RPMI7951 (cell line): ENCODE data around the gene PTK6. TPM values are rescaled to one million over a fixed set of nuclear protein-coding genes. Genes with fewer than 3 reads are reported as not detected.
"Not testable (repeated sequence)": the region's sequence is repeated elsewhere in the genome, so short reads cannot be mapped to it uniquely, and the experiment has no call there.

Source experiments
- DNase-seq: peaks from one replicate; pipeline ENCODE4 v3.0.0-alpha.2; 2012; ENCODE audit warnings: low read depth
- total RNA-seq: library from RNA; depleted of rRNA; stranded (reverse); fragments of >200 nt; shearing (Covaris generic); gene quantifications from 2 replicates; pipeline ENCODE4 v1.2.3, GENCODE V29; 2014

Gene PTK6
- total RNA-seq, 1 experiment from 2014 or later: 0.48 TPM

GRCh38 chr20:63568986-63569949, 32.1 kb upstream of the PTK6 start:
- DNase-seq: no peak

- DNase-seq: no peak
Observed at GRCh38 chr20:63568170-63568981, 31.2 kb upstream of the PTK6 start.

- DNase-seq: peak; percentile 54
Observed at GRCh38 chr20:63567386-63568169, 30.4 kb upstream of the PTK6 start.

DNA sequence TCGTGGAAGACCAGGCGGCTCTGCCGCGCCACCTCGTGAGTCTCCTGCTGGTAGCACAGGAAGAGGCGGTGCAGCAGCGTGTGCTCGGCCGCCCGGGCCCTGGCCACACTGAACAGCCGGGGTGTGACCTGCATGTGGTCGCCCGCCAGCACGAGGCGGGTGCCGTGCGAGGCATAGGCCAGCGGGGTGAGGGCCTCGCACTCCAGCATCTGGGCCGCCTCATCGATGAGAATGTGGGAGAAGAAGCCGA, 29.9 kb upstream of the PTK6 start:
- no peak for DNase-seq

- DNase-seq: no peak
Observed at GRCh38 chr20:63566395-63567135, 29.4 kb upstream of the PTK6 start.

- DNase-seq: no peak
Observed at GRCh38 chr20:63565699-63566335, 28.6 kb upstream of the PTK6 start.

DNA sequence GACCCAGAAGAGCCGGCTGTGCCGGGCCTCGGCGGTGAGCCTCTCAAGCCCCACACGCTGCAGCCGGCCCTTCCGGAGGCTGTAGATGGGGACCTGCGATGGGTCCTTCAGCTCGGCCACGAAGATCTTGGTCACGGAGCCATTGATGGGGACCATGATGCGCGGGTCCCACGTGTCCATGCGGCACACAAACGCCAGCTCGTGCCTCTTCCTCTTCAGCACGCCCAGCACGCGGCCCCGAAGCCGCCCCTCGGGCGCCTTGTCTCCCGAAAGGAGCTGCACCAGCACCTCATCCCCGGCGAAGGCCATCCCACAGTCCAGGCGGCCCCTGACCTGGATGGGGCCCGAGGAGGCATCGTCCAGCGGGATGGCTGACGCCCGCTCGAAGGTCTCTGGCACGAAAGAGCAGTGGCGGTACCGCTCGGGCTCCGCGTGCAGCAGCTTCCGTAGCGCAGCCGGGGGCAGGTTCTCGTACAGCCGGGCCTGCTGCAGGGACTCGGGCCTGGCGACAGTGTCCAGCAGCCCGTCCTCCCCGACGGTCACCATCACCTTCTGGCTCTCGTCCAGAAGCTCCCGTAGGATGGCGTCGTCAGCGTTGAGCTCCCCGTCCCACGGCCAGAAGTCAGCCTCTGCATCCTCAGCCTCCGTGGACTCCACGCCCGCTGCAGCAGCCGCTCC, 28.0 kb upstream of the PTK6 start:
- DNase-seq: no peak

DNA sequence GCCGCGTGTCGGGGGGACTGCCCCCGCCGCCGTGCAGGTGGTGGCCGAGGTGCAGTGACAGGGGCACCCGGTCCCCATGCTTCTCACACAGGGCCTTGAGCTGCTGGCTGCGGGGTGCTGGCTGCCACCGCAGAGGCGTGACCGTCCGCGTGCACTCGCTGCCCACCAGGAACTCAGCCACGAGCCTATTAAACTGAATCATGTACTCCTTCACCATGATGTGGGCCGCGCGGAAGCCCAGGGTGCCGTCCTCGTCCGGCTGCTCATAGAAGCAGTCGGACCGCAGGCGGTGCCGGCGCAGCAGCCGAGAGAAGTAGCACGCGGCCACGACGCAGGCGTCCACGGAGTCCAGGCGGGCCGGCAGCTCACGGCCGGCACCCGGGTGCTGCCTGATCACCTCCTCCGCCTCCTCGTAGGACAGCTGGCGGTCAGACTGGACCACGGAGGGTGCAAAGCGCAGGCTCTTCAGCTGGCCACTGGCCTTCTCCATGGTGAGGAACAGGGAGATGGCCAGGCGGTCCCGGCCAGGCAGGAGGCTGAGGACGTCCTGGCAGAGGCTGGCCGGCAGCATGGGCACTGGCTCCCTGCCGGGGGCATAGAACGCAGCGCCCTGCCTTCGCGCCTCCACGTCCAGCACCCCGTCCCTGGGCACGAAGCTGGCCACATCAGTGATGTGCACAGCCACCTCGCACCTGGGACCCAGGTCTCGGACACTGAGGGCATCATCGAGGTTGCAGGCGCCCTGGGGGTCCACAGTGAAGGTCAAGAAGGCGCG, 27.0 kb upstream of the PTK6 start:
- no peak for DNase-seq

- DNase-seq: no peak
Observed at GRCh38 chr20:63563225-63563935, 26.2 kb upstream of the PTK6 start.

DNA sequence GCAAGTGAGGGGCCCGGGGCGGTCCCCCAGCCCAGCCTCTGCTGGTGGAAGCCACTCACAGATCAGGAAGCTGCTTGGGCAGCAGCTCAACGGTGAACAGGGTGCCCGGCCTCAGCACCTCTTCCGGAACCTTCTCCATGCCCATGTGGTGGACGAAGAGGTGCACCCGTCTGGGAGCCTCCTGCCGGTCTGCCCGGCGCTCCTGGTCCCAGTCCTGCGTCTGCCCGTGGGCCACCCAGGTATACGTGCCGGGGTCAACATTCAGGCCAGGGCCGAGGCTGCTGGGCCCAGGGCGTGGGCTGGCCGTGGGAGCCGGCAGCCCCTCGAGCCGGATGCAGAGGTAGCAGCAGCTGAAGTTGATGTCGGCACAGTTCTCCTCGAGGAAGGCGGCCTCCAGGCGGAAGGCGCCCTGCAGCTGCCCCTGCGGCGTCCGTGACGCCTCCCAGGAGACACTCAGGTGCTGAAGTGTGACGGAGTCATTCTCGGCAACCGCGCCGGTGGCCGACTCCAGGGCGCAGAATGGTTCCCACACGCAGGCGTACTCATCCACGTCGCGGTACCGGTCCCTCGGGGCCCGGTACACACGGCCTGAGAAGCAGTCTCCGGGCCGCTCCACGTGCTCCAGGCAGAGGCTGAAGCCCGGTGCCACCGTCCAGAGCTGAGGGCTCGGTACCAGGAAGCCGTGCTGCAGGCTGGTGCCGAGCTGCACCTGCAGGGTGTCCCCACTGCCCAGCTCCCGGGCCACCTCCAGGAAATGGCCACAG, 25.5 kb upstream of the PTK6 start:
- DNase-seq: no peak

GRCh38 chr20:63561624-63562396, 24.6 kb upstream of the PTK6 start:
- DNase-seq: no peak

DNA sequence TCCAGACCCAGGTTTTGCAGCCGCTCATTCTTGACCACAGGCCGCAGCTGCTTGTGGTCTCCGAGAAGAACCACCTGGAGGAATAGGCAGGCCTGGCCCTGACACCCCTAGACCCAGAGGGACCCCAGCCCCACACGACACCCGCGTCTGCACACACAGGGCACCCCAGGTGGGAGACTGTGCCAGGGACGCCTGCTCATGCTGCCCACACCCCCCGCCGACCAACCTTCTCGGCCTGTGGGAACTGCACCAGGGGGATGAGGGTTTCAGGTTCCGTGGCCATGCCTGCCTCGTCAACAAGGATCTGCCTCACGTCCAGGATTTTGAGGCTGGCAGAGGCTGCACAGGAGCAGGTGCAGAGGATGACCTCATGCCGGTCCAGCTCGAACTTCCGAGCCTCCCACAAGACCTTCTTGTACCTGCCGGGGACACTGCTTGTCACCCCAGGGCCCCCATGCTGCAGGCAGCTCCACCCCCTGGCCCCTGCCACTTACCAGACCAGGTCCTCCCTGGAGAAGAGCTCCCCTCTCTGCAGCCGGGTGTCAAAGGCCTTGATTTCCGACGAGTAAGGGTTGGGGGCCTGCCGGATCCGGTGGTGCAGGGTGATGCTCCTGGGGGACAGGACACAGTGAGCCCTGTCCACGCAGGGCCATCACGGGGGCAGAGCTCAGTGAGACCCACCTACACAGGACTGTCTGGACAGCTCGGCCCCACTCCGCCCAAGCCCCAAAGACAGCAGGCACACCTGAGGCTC, 23.9 kb upstream of the PTK6 start:
- no peak for DNase-seq

DNA sequence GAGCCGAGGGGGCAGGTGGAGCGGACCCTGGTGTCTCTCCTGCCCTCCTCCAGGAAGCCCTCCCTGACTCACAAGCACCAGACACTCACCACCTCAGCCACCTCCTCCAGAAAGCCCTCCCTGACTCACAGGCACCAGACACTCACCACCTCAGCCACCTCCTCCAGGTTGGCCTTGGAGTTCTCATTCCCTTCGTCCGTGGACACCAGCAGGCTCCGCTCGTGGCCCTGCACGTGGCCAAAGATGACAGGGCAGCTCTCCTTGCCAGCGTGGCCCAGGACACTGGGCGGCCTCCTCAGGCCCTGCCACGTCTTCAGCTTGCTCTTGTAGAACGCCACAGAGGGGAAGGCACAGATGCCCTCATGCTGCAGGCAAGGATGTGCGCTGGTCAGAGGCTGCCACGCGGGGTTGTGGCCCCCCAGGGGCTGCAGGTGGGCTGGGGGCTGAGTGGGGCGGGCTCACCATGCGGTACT, 23.2 kb upstream of the PTK6 start:
- DNase-seq: no peak

DNA sequence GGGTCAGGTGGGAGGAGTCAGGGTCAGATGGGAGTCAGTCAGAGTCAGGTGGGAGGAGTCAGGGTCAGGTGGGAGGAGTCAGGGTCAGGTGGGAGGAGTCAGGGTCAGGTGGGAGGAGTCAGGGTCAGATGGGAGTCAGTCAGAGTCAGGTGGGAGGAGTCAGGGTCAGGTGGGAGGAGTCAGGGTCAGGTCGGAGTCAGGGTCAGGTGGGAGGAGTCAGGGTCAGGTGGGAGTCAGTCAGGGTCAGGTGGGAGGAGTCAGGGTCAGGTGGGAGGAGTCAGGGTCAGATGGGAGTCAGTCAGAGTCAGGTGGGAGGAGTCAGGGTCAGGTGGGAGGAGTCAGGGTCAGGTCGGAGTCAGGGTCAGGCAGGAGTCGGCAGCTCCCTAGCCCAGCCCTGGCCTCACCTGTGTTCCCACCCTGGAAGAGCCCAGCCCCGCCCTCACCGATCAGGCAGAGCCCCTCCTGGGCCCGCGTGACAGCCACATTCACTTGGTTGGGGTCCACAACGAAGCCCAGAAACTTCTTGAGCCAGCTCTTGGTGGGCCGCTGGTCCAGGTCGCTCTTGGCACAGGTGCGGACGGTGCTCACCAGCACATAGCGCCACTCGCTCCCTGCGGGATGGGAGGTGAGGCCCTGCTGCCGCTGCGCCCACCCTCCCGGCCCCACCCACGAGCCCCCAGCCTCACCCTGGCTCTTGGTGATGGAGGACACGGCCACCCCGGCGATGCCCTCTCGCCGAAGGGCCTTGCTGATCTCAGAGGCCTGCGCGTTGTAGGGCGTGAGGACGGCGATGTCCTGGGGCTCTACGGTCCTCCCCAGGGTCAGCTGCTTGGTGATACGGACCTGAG, 22.5 kb upstream of the PTK6 start:
- DNase-seq: not testable (repeated sequence)

DNA sequence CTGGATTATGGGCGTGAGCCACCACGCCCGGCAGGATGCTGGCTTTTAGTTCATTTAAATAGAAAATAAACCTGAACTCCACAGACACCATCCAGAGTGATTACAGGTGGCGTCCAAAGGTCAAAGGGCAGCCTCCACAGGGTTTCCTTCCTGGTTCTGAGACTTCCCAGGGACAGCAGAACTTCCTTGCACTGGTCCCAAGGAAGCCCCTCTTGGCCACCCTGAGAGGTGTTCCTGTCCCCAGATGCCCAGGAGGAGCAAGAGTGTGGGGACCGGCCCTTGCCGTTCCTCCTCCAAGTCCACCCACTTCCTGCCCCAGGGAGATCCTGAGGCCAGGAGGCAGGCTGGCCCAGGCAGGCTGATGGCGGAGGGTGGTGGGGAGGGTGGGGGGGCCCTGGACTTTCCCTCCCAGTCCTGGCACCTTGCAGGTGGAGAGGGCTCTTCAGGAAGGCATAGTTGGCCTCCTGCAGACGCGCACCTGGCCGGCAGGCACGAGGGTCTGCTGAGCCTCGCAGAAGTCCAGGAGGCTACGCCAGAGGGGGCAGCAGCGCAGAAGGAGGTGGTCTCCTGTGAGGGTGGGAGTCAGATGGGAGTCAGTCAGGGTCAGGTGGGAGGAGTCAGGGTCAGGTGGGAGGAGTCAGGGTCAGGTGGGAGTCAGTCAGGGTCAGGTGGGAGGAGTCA, 21.8 kb upstream of the PTK6 start:
- DNase-seq: no peak
